ENCODE results near the gene ZBED2.

- no peak for TF ChIP-seq CTCF (conservative IDR thresholded peaks at IDR 0.05; ENCODE audit: low read length)
- TF ChIP-seq EZH2phosphoT487 (IDR thresholded peaks at IDR 0.05; ENCODE audit: borderline replicate concordance): no peak
Observed at GRCh38 chr3:111568355-111568754, 26.8 kb downstream of the ZBED2 start.
